Neutrophil (primary cell): Measurements from ENCODE around the gene EFNA2.
"Not testable (repeated sequence)": the region's sequence is repeated elsewhere in the genome, so short reads cannot be mapped to it uniquely, and the experiment has no call there.

ENCODE experiments used
- H3K27ac ChIP-seq: fragments of 200-600 bp; sonication (generic); 2 replicates; pipeline ENCODE4 v1.5.1; 2016; ENCODE audit warnings: mild to moderate bottlenecking, moderate library complexity
- H3K27me3 ChIP-seq: fragments of 200-600 bp; sonication (generic); 2 replicates; pipeline ENCODE4 v1.6.0; 2016; ENCODE audit warnings: mild to moderate bottlenecking
- H3K36me3 ChIP-seq: fragments of 200-600 bp; sonication (generic); 2 replicates; pipeline ENCODE4 v1.5.1; 2017
- H3K4me1 ChIP-seq, 2 experiments: fragments of 200-600 bp in 1 of 2; sonication (generic) in 1 of 2; 1 replicate in 1 of 2; 2 replicates in 1 of 2; pipeline versions ENCODE4 v1.5.1 to v1.6.1; 2013 to 2016; ENCODE audit warnings: low read depth in 1 of 2, low read length in 1 of 2, mild to moderate bottlenecking in 1 of 2, moderate library complexity in 1 of 2; ENCODE audit not compliant: control insufficient read depth in 1 of 2, insufficient read depth in 1 of 2
- H3K4me3 ChIP-seq, 2 experiments: fragments of 200-600 bp in 1 of 2; sonication (generic) in 1 of 2; 1 replicate in 1 of 2; 2 replicates in 1 of 2; pipeline ENCODE4 v1.5.1; 2013 to 2016; ENCODE audit warnings: low read depth in 1 of 2, low read length in 1 of 2, mild to moderate bottlenecking in 1 of 2, moderate library complexity in 1 of 2
- H3K9me3 ChIP-seq: fragments of 200-600 bp; sonication (generic); 2 replicates; pipeline ENCODE4 v1.5.1; 2016
- CTCF ChIP-seq: fragments of 200-600 bp; sonication (generic); IDR thresholded peaks from 2 replicates; pipeline ENCODE4 v1.5.1; 2016; ENCODE audit warnings: antibody characterized with exemption

Gene EFNA2

GRCh38 chr19:1302533-1303239 lies 17.0 kb downstream of the EFNA2 start:
- H3K27ac ChIP-seq: no peak overlapping the region
- TF ChIP-seq CTCF: no peak
- H3K4me3 ChIP-seq: no peak overlapping the region
- no peaks in the 10 kb centered on the region for H3K4me1 ChIP-seq
- no peaks in the 10 kb centered on the region for H3K36me3 ChIP-seq
- H3K9me3 ChIP-seq: no peaks in the 10 kb centered on the region
- H3K27me3 ChIP-seq: peaks cover 32% of the 10 kb centered on the region

GRCh38 chr19:1304197-1304924 lies 18.7 kb downstream of the EFNA2 start:
- no peak for TF ChIP-seq CTCF
- Histone ChIP-seq H3K9me3 (no peaks in the 10 kb centered on the region), H3K27ac (no peak overlapping the region), H3K27me3 (peaks cover 19% of the 10 kb centered on the region), H3K4me1 (no peaks in the 10 kb centered on the region), H3K4me3 (no peak overlapping the region), H3K36me3 (no peaks in the 10 kb centered on the region)

GRCh38 chr19:1305354-1305753 lies 19.7 kb downstream of the EFNA2 start:
- H3K4me3 ChIP-seq, H3K27ac ChIP-seq, H3K9me3 ChIP-seq, H3K4me1 ChIP-seq, H3K36me3 ChIP-seq: not testable (repeated sequence)
- peaks cover 11% of the 10 kb centered on the region for H3K27me3 ChIP-seq

GRCh38 chr19:1307320-1307719 lies 21.6 kb downstream of the EFNA2 start:
- H3K9me3 ChIP-seq: no peaks in the 10 kb centered on the region
- no peak overlapping the region for H3K27ac ChIP-seq
- peaks cover 6% of the 10 kb centered on the region for H3K27me3 ChIP-seq
- no peak overlapping the region for H3K4me3 ChIP-seq
- H3K4me1 ChIP-seq: no peaks in the 10 kb centered on the region
- no peak for TF ChIP-seq CTCF
- H3K36me3 ChIP-seq: no peaks in the 10 kb centered on the region

GRCh38 chr19:1307755-1308303 lies 22.2 kb downstream of the EFNA2 start:
- H3K9me3 ChIP-seq: no peaks in the 10 kb centered on the region
- no peaks in the 10 kb centered on the region for H3K4me1 ChIP-seq
- no peaks in the 10 kb centered on the region for H3K36me3 ChIP-seq
- no peak overlapping the region for H3K4me3 ChIP-seq
- no peak for TF ChIP-seq CTCF
- peaks cover 3% of the 10 kb centered on the region for H3K27me3 ChIP-seq
- H3K27ac ChIP-seq: no peak overlapping the region

GRCh38 chr19:1308718-1309117 lies 23.0 kb downstream of the EFNA2 start:
- H3K36me3 ChIP-seq: no peaks in the 10 kb centered on the region
- peaks cover 6% of the 10 kb centered on the region for H3K27me3 ChIP-seq
- no peaks in the 10 kb centered on the region for H3K9me3 ChIP-seq
- no peaks in the 10 kb centered on the region for H3K4me1 ChIP-seq
- no peak for TF ChIP-seq CTCF
- no peak overlapping the region for H3K4me3 ChIP-seq
- H3K27ac ChIP-seq: no peak overlapping the region
